SK-N-SH treated with all-trans-retinoic acid at 6 μM for 48 hours (cell line): ENCODE measurements around the gene HECA.

Experiments used
- ATAC-seq: fragments of 200-7000 bp; cut with Tn5 transposase; 3 replicates; pipeline ENCODE4 v1.9.1; 2020; ENCODE audit warnings: mild to moderate bottlenecking, moderate library complexity
- ARNTL ChIP-seq: fragments of 450-650 bp; formaldehyde crosslinking; IDR thresholded peaks from 2 replicates; pipeline ENCODE4 v1.5.0; 2020; ENCODE audit warnings: low read depth, mild to moderate bottlenecking, moderate library complexity, borderline replicate concordance
- BACH2 ChIP-seq: fragments of 250-450 bp; sonication (Bioruptor Pico); IDR thresholded peaks from 2 replicates; pipeline ENCODE4 v1.9.0; 2021; ENCODE audit warnings: mild to moderate bottlenecking, borderline replicate concordance
- CSDC2 ChIP-seq: fragments of 250-450 bp; sonication (Bioruptor Pico); IDR thresholded peaks from 2 replicates; pipeline ENCODE4 v1.5.0; 2020; ENCODE audit warnings: mild to moderate bottlenecking, moderate library complexity
- ESRRG ChIP-seq: fragments of 250-450 bp; sonication (Bioruptor Pico); IDR thresholded peaks from 2 replicates; pipeline ENCODE4 v1.6.1; 2021; ENCODE audit warnings: mild to moderate bottlenecking
- GLIS3 ChIP-seq: fragments of 250-450 bp; sonication (Bioruptor Pico); IDR thresholded peaks from 2 replicates; pipeline ENCODE4 v1.5.0; 2020; ENCODE audit warnings: mild to moderate bottlenecking, moderate library complexity
- ISL1 ChIP-seq: fragments of 250-450 bp; sonication (Bioruptor Pico); IDR thresholded peaks from 2 replicates; pipeline ENCODE4 v2.1.2; 2022; ENCODE audit warnings: mild to moderate bottlenecking, moderate library complexity
- OSR1 ChIP-seq: fragments of 250-450 bp; sonication (Bioruptor Pico); IDR thresholded peaks from 2 replicates; pipeline ENCODE4 v1.8.0; 2022; ENCODE audit warnings: moderate library complexity, mild to moderate bottlenecking, inconsistent platforms
- PPARA ChIP-seq: fragments of 250-450 bp; sonication (Bioruptor Pico); IDR thresholded peaks from 2 replicates; pipeline ENCODE4 v1.5.0; 2020; ENCODE audit warnings: mild to moderate bottlenecking, borderline replicate concordance
- RARB ChIP-seq: fragments of 250-450 bp; sonication (Bioruptor Pico); IDR thresholded peaks from 2 replicates; pipeline ENCODE4 v1.8.0; 2021; ENCODE audit warnings: mild to moderate bottlenecking, moderate library complexity
- SNAI2 ChIP-seq: fragments of 250-450 bp; sonication (Bioruptor Pico); IDR thresholded peaks from 2 replicates; pipeline ENCODE4 v1.5.0; 2020; ENCODE audit warnings: mild to moderate bottlenecking, moderate library complexity
- TCF4 ChIP-seq: fragments of 250-450 bp; sonication (Bioruptor Pico); IDR thresholded peaks from 2 replicates; pipeline ENCODE4 v1.8.0; 2021; ENCODE audit warnings: mild to moderate bottlenecking, moderate library complexity, borderline replicate concordance
- TOX ChIP-seq: fragments of 250-450 bp; sonication (Bioruptor Pico); IDR thresholded peaks from 2 replicates; pipeline ENCODE4 v1.8.0; 2021; ENCODE audit warnings: mild to moderate bottlenecking, moderate library complexity, borderline replicate concordance
- ZC3H10 ChIP-seq: fragments of 250-450 bp; sonication (Bioruptor Pico); IDR thresholded peaks from 2 replicates; pipeline ENCODE4 v1.5.1; 2021; ENCODE audit warnings: mild to moderate bottlenecking, moderate library complexity
- ZFP3 ChIP-seq: fragments of 250-450 bp; sonication (Bioruptor Pico); IDR thresholded peaks from 2 replicates; pipeline ENCODE4 v1.5.0; 2020; ENCODE audit warnings: mild to moderate bottlenecking, moderate library complexity
- ZNF70 ChIP-seq: fragments of 450-650 bp; formaldehyde crosslinking; IDR thresholded peaks from 2 replicates; pipeline ENCODE4 v1.5.0; 2020; ENCODE audit warnings: mild to moderate bottlenecking, moderate library complexity
- TF ChIP-seq, protein P1 (sequence below): fragments of 250-450 bp; sonication (Bioruptor Pico); IDR thresholded peaks from 2 replicates; pipeline ENCODE4 v1.5.1; 2020; ENCODE audit warnings: low read depth, mild to moderate bottlenecking, moderate library complexity
- TF ChIP-seq, protein P2 (sequence below): fragments of 250-450 bp; sonication (Bioruptor Pico); IDR thresholded peaks from 2 replicates; pipeline ENCODE4 v1.5.1; 2021; ENCODE audit warnings: mild to moderate bottlenecking, moderate library complexity
- TF ChIP-seq, protein P3 (sequence below): fragments of 250-450 bp; sonication (Bioruptor Pico); IDR thresholded peaks from 2 replicates; pipeline ENCODE4 v1.8.0; 2020; ENCODE audit warnings: mild to moderate bottlenecking, moderate library complexity, borderline replicate concordance
- TF ChIP-seq, protein P4 (sequence below): fragments of 250-450 bp; sonication (Bioruptor Pico); IDR thresholded peaks from 2 replicates; pipeline ENCODE4 v1.5.0; 2020; ENCODE audit warnings: mild to moderate bottlenecking, moderate library complexity

The HECA gene

DNA sequence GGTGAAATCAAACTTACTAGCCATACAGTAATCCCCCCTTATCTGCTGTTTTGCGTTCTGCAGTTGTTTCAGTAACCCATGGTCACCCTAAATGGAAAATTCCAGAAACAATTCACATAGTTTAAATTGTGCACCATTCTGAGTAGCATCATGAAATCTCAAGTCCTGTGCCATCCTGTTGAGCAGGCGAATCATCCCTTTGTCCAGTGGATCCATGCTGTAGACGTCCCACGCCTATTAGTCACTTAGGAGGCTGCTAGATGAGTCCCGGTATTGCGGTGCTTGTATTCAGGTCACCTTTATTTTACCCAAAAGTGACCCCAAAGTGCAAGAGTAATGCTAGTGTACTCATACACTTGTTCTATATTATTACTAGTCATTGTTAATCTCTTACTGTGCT, 46.4 kb downstream of the HECA start:
- ATAC-seq: no peak
- TF ChIP-seq, protein P1, sequence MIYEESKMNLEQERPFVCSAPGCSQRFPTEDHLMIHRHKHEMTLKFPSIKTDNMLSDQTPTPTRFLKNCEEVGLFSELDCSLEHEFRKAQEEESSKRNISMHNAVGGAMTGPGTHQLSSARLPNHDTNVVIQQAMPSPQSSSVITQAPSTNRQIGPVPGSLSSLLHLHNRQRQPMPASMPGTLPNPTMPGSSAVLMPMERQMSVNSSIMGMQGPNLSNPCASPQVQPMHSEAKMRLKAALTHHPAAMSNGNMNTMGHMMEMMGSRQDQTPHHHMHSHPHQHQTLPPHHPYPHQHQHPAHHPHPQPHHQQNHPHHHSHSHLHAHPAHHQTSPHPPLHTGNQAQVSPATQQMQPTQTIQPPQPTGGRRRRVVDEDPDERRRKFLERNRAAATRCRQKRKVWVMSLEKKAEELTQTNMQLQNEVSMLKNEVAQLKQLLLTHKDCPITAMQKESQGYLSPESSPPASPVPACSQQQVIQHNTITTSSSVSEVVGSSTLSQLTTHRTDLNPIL: no peak
- TF ChIP-seq OSR1 (CRISPR knock-in tag): no peak
- TF ChIP-seq BACH2 (CRISPR knock-in tag): no peak
- no peak for TF ChIP-seq TOX
- TF ChIP-seq ZFP3 (CRISPR knock-in tag): no peak
- no peak for TF ChIP-seq GLIS3 (CRISPR knock-in tag)
- no peak for TF ChIP-seq SNAI2 (CRISPR knock-in tag)
- TF ChIP-seq, protein P2, sequence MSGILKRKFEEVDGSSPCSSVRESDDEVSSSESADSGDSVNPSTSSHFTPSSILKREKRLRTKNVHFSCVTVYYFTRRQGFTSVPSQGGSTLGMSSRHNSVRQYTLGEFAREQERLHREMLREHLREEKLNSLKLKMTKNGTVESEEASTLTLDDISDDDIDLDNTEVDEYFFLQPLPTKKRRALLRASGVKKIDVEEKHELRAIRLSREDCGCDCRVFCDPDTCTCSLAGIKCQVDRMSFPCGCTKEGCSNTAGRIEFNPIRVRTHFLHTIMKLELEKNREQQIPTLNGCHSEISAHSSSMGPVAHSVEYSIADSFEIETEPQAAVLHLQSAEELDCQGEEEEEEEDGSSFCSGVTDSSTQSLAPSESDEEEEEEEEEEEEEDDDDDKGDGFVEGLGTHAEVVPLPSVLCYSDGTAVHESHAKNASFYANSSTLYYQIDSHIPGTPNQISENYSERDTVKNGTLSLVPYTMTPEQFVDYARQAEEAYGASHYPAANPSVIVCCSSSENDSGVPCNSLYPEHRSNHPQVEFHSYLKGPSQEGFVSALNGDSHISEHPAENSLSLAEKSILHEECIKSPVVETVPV (CRISPR knock-in tag): no peak
- no peak for TF ChIP-seq ZC3H10 (CRISPR knock-in tag)
- TF ChIP-seq ARNTL (CRISPR knock-in tag): no peak

DNA sequence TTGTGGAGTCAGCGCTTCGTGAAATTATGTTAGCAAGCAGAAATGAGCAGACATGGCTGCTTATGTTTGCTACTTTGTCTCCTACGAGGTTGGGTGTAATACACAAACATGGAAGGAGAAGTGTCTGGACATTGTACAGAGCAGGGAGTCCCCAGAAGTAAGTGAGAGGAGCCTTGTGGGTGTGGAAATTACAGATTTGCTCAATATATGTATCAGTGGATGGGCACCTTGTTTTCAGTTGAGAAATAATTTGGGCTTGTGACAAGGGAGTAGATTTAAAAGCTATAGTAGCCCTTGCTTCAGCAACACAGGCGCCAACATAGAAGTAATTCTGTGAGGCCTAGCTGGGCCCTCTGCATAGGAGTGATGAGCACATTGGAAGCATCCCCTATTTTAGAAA, 49.2 kb downstream of the HECA start:
- ATAC-seq: no peak
- TF ChIP-seq ISL1 (CRISPR knock-in tag): no peak
- no peak for TF ChIP-seq OSR1 (CRISPR knock-in tag)
- no peak for TF ChIP-seq PPARA (CRISPR knock-in tag)
- TF ChIP-seq CSDC2 (CRISPR knock-in tag): no peak
- TF ChIP-seq, protein P3, sequence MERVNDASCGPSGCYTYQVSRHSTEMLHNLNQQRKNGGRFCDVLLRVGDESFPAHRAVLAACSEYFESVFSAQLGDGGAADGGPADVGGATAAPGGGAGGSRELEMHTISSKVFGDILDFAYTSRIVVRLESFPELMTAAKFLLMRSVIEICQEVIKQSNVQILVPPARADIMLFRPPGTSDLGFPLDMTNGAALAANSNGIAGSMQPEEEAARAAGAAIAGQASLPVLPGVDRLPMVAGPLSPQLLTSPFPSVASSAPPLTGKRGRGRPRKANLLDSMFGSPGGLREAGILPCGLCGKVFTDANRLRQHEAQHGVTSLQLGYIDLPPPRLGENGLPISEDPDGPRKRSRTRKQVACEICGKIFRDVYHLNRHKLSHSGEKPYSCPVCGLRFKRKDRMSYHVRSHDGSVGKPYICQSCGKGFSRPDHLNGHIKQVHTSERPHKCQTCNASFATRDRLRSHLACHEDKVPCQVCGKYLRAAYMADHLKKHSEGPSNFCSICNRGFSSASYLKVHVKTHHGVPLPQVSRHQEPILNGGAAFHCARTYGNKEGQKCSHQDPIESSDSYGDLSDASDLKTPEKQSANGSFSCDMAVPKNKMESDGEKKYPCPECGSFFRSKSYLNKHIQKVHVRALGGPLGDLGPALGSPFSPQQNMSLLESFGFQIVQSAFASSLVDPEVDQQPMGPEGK (CRISPR knock-in tag): no peak
- TF ChIP-seq TCF4: no peak
- TF ChIP-seq, protein P2 (CRISPR knock-in tag): no peak
- TF ChIP-seq ARNTL (CRISPR knock-in tag): no peak

DNA sequence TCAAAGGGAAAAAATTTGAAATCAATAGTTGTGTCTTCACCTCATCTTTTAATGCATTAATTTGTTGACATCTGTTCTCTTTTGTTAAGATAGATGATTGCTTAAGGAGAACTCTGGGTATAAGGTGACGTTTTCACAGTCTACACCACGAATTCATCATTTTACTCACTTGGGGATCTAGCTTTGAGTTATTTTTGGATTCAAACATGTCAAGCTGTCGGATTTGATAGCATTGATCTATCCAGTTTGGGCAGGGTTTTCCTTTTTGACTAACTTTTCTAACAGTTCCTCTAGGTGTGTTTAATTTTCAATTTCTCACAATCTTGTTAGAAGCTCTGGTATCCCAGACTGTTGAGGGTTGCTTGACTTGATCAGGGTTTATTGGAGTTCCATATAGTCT, 49.6 kb downstream of the HECA start:
- TF ChIP-seq GLIS3 (CRISPR knock-in tag) (no peak), RARB (no peak), ZNF70 (CRISPR knock-in tag) (no peak), ARNTL (CRISPR knock-in tag) (no peak), ZC3H10 (CRISPR knock-in tag) (no peak), TCF4 (no peak), ESRRG (CRISPR knock-in tag) (no peak), SNAI2 (CRISPR knock-in tag) (no peak), TOX (no peak), ZFP3 (CRISPR knock-in tag) (no peak)
- TF ChIP-seq, protein P3 (CRISPR knock-in tag): no peak
- TF ChIP-seq, protein P2 (CRISPR knock-in tag): no peak
- TF ChIP-seq, protein P4, sequence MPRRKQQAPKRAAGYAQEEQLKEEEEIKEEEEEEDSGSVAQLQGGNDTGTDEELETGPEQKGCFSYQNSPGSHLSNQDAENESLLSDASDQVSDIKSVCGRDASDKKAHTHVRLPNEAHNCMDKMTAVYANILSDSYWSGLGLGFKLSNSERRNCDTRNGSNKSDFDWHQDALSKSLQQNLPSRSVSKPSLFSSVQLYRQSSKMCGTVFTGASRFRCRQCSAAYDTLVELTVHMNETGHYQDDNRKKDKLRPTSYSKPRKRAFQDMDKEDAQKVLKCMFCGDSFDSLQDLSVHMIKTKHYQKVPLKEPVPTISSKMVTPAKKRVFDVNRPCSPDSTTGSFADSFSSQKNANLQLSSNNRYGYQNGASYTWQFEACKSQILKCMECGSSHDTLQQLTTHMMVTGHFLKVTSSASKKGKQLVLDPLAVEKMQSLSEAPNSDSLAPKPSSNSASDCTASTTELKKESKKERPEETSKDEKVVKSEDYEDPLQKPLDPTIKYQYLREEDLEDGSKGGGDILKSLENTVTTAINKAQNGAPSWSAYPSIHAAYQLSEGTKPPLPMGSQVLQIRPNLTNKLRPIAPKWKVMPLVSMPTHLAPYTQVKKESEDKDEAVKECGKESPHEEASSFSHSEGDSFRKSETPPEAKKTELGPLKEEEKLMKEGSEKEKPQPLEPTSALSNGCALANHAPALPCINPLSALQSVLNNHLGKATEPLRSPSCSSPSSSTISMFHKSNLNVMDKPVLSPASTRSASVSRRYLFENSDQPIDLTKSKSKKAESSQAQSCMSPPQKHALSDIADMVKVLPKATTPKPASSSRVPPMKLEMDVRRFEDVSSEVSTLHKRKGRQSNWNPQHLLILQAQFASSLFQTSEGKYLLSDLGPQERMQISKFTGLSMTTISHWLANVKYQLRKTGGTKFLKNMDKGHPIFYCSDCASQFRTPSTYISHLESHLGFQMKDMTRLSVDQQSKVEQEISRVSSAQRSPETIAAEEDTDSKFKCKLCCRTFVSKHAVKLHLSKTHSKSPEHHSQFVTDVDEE (CRISPR knock-in tag): no peak
- TF ChIP-seq, all 23 proteins: peak for 0

More for the DNA sequence above, 49.6 kb downstream of the HECA start:
- no peak for ATAC-seq
